ENCODE results near the gene SPTBN1. TPM values are rescaled to one million over a fixed set of nuclear protein-coding genes. Genes with fewer than 3 reads are reported as not detected.

SPTBN1 gene
- total RNA-seq, 4 donors from 2014 or later: 353 to 606 (median 498) TPM

- TF ChIP-seq POLR2A (IDR thresholded peaks at IDR 0.05) (no peak), EP300 (IDR thresholded peaks at IDR 0.05) (no peak), CTCF (IDR thresholded peaks at IDR 0.05) (no peak), POLR2AphosphoS5 (IDR thresholded peaks at IDR 0.05) (no peak)
- Histone ChIP-seq H3K27me3 (no peaks in the 10 kb centered on the region), H3K9me3 (no peaks in the 10 kb centered on the region), H3K27ac (peak overlapping the region in 3 of 4 donors; percentile 0 to 33 (median 22)), H3K4me1 (peaks cover 15 to 97% (median 39%) of the 10 kb centered on the region in 3 donors), H3K36me3 (no peaks in the 10 kb centered on the region), H3K4me3 (no peak overlapping the region)
- ATAC-seq: no peak
- WGBS, 2 donors (ENCODE audit: low coverage in 1 of 2): 34 to 61% methylated on average over 5 to 6 of the region's 6 CpGs
Observed at GRCh38 chr2:54579682-54580620, 123.8 kb downstream of the SPTBN1 start.

GRCh38 chr2:54581326-54582039 lies 125.4 kb downstream of the SPTBN1 start:
- no peak for TF ChIP-seq CTCF (IDR thresholded peaks at IDR 0.05)
- no peak for TF ChIP-seq POLR2A (IDR thresholded peaks at IDR 0.05)
- no peak for TF ChIP-seq EP300 (IDR thresholded peaks at IDR 0.05)
- Histone ChIP-seq H3K4me3 (no peak overlapping the region), H3K27ac (no peak overlapping the region), H3K27me3 (no peaks in the 10 kb centered on the region), H3K4me1 (peaks cover 23 to 97% (median 39%) of the 10 kb centered on the region in 3 donors), H3K36me3 (no peaks in the 10 kb centered on the region), H3K9me3 (no peaks in the 10 kb centered on the region)
- ATAC-seq: no peak
- 79 to 84% methylated on average over 5 to 7 of the region's 7 CpGs for WGBS, 2 donors (ENCODE audit: low coverage in 1 of 2)

- H3K4me1 ChIP-seq: peaks cover 17 to 97% (median 37%) of the 10 kb centered on the region in 3 donors
- no peaks in the 10 kb centered on the region for H3K9me3 ChIP-seq
- H3K36me3 ChIP-seq: no peaks in the 10 kb centered on the region
- H3K27me3 ChIP-seq: no peaks in the 10 kb centered on the region
- H3K27ac ChIP-seq: no peak overlapping the region
- ATAC-seq: no peak
- no peak overlapping the region for H3K4me3 ChIP-seq
- TF ChIP-seq CTCF (IDR thresholded peaks at IDR 0.05) (no peak), EP300 (IDR thresholded peaks at IDR 0.05) (no peak), POLR2A (IDR thresholded peaks at IDR 0.05) (no peak), POLR2AphosphoS5 (IDR thresholded peaks at IDR 0.05) (no peak)
- WGBS, 2 donors (ENCODE audit: low coverage in 1 of 2): 80 to 89% methylated on average over 5 of the region's 5 CpGs
Observed at GRCh38 chr2:54582987-54583386, 126.9 kb downstream of the SPTBN1 start.

GRCh38 chr2:54584598-54584997 lies 128.5 kb downstream of the SPTBN1 start:
- Histone ChIP-seq H3K27ac (no peak overlapping the region), H3K27me3 (no peaks in the 10 kb centered on the region), H3K4me3 (no peak overlapping the region), H3K9me3 (no peaks in the 10 kb centered on the region), H3K36me3 (no peaks in the 10 kb centered on the region), H3K4me1 (peaks cover 13 to 97% (median 31%) of the 10 kb centered on the region in 3 donors)
- 60 to 100% methylated on average over 1 of the region's 1 CpG for WGBS, 2 donors (ENCODE audit: low coverage in 1 of 2)
- no peak for ATAC-seq
- TF ChIP-seq EP300 (IDR thresholded peaks at IDR 0.05) (no peak), CTCF (IDR thresholded peaks at IDR 0.05) (no peak), POLR2A (IDR thresholded peaks at IDR 0.05) (no peak), POLR2AphosphoS5 (IDR thresholded peaks at IDR 0.05) (no peak)

Measured in gastroesophageal sphincter (tissue), 4 donors.